Measurements from ENCODE around the gene TMED9.

The TMED9 gene

DNA sequence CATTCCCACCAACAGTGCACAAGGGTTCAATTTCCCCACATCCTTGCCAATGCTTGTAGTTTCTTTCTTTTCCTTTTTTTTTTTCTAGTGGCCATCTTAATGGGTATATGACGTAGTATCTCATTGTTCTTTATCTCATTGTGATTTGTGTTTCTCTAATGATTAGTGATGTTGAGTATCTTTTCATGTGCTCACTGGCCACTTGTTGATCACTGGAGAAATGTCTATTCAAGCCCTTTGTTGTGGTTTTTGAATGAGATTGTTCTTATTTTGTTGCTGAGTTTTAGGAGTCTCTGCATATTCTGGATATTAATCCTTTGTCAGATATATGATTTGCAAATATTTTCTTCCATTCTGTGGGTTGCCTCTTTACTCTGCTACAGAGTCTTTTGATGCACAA is 1.6 kb upstream of the TMED9 start:
- no peak for TF ChIP-seq EZH2 (IDR thresholded peaks at IDR 0.05; ENCODE audit: borderline replicate concordance, low read length)
- no peak for TF ChIP-seq CTCF (IDR thresholded peaks at IDR 0.05; ENCODE audit: low read length)
- no peaks in the 10 kb centered on the region for H3K9me2 ChIP-seq (ENCODE audit: low read depth, low read length)
- H4K20me1 ChIP-seq (ENCODE audit: insufficient read depth, low read length) = no peaks in the 10 kb centered on the region
- no peak overlapping the region for H3K9ac ChIP-seq (ENCODE audit: low read length)
- H2AFZ ChIP-seq (ENCODE audit: low read length) = no peak overlapping the region
- peaks cover 19% of the 10 kb centered on the region for H3K4me1 ChIP-seq (ENCODE audit: insufficient read depth, low read length, severe bottlenecking)
- peaks cover 24% of the 10 kb centered on the region for H3K36me3 ChIP-seq (ENCODE audit: insufficient read depth, low read length)
- H3K27ac ChIP-seq (ENCODE audit: low read depth, low read length, poor library complexity, severe bottlenecking) = no peak overlapping the region
- no peaks in the 10 kb centered on the region for H3F3A ChIP-seq (ENCODE audit: insufficient read depth, low read length)
- no peaks in the 10 kb centered on the region for H3K27me3 ChIP-seq (ENCODE audit: insufficient read depth, low read length)
- H3K4me3 ChIP-seq (ENCODE audit: low read depth, low read length, poor library complexity, severe bottlenecking) = no peak overlapping the region
- no peaks in the 10 kb centered on the region for H3K9me3 ChIP-seq (ENCODE audit: low read length)
- peaks cover 5% of the 10 kb centered on the region; the same call in 1 of the 2 replicates for H3K79me2 ChIP-seq (ENCODE audit: insufficient read depth, low read length)
- H3K4me2 ChIP-seq (ENCODE audit: low read length) = no peak overlapping the region

- H3K79me2 ChIP-seq (ENCODE audit: insufficient read depth, low read length) = peaks cover 5% of the 10 kb centered on the region; the same call in 1 of the 2 replicates
- H3K36me3 ChIP-seq (ENCODE audit: insufficient read depth, low read length) = peaks cover 37% of the 10 kb centered on the region
- no peaks in the 10 kb centered on the region for H4K20me1 ChIP-seq (ENCODE audit: insufficient read depth, low read length)
- no peaks in the 10 kb centered on the region for H3K27me3 ChIP-seq (ENCODE audit: insufficient read depth, low read length)
- H3K27ac ChIP-seq (ENCODE audit: low read depth, low read length, poor library complexity, severe bottlenecking) = no peak overlapping the region
- H3K4me3 ChIP-seq (ENCODE audit: low read depth, low read length, poor library complexity, severe bottlenecking) = peak overlapping the region; percentile 99
- TF ChIP-seq EZH2 (IDR thresholded peaks at IDR 0.05; ENCODE audit: borderline replicate concordance, low read length) (no peak), CTCF (IDR thresholded peaks at IDR 0.05; ENCODE audit: low read length) (no peak)
- peak overlapping the region; percentile 75 for H3K4me2 ChIP-seq (ENCODE audit: low read length)
- no peaks in the 10 kb centered on the region for H3K9me2 ChIP-seq (ENCODE audit: low read depth, low read length)
- no peaks in the 10 kb centered on the region for H3K9me3 ChIP-seq (ENCODE audit: low read length)
- H3K9ac ChIP-seq (ENCODE audit: low read length) = peak overlapping the region; percentile 98; the same call in 1 of the 2 replicates
- peak overlapping the region; percentile 19; the same call in 1 of the 2 replicates for H2AFZ ChIP-seq (ENCODE audit: low read length)
- no peaks in the 10 kb centered on the region for H3F3A ChIP-seq (ENCODE audit: insufficient read depth, low read length)
- H3K4me1 ChIP-seq (ENCODE audit: insufficient read depth, low read length, severe bottlenecking) = peaks cover 17% of the 10 kb centered on the region
Observed at GRCh38 chr5:177591690-177592009, 353 bp upstream of the TMED9 start.

GRCh38 chr5:177592905-177593304 is 902 bp downstream of the TMED9 start:
- H3K9ac ChIP-seq (ENCODE audit: low read length) = peak overlapping the region; percentile 98
- H3K9me3 ChIP-seq (ENCODE audit: low read length) = no peaks in the 10 kb centered on the region
- no peaks in the 10 kb centered on the region for H3K27me3 ChIP-seq (ENCODE audit: insufficient read depth, low read length)
- H4K20me1 ChIP-seq (ENCODE audit: insufficient read depth, low read length) = no peaks in the 10 kb centered on the region
- no peaks in the 10 kb centered on the region for H3F3A ChIP-seq (ENCODE audit: insufficient read depth, low read length)
- peak overlapping the region; percentile 99 for H3K4me3 ChIP-seq (ENCODE audit: low read depth, low read length, poor library complexity, severe bottlenecking)
- H3K27ac ChIP-seq (ENCODE audit: low read depth, low read length, poor library complexity, severe bottlenecking) = peak overlapping the region; percentile 72
- TF ChIP-seq CTCF (IDR thresholded peaks at IDR 0.05; ENCODE audit: low read length) (no peak), EZH2 (IDR thresholded peaks at IDR 0.05; ENCODE audit: borderline replicate concordance, low read length) (no peak)
- H3K79me2 ChIP-seq (ENCODE audit: insufficient read depth, low read length) = peaks cover 5% of the 10 kb centered on the region; the same call in 1 of the 2 replicates
- peak overlapping the region; percentile 75 for H3K4me2 ChIP-seq (ENCODE audit: low read length)
- H3K36me3 ChIP-seq (ENCODE audit: insufficient read depth, low read length) = peaks cover 40% of the 10 kb centered on the region
- H2AFZ ChIP-seq (ENCODE audit: low read length) = no peak overlapping the region
- H3K4me1 ChIP-seq (ENCODE audit: insufficient read depth, low read length, severe bottlenecking) = peaks cover 16% of the 10 kb centered on the region
- no peaks in the 10 kb centered on the region for H3K9me2 ChIP-seq (ENCODE audit: low read depth, low read length)
